Measurements from ENCODE around the gene RPSA.
"Not testable (repeated sequence)": the region's sequence is repeated elsewhere in the genome, so short reads cannot be mapped to it uniquely, and the experiment has no call there.

RPSA gene

GRCh38 chr3:39446444-39446843, 39.9 kb downstream of the RPSA start:
- TF ChIP-seq CTCF (IDR thresholded peaks at IDR 0.05; ENCODE audit: low read depth, low read length), result no peak
- DNase-seq (ENCODE audit: low read depth in 2 of 2), result no peak
- no peak overlapping the region for H3K4me3 ChIP-seq (replicated peaks in 1 of 2; ENCODE audit: low read depth in 2 of 2, low read length in 2 of 2)

GRCh38 chr3:39447637-39448483, 41.3 kb downstream of the RPSA start:
- DNase-seq (ENCODE audit: low read depth in 2 of 2), result peak; percentile 89
- no peak overlapping the region for H3K4me3 ChIP-seq (replicated peaks in 1 of 2; ENCODE audit: low read depth in 2 of 2, low read length in 2 of 2)

GRCh38 chr3:39448506-39449233, 42.1 kb downstream of the RPSA start:
- no peak for DNase-seq (ENCODE audit: low read depth in 2 of 2)
- no peak overlapping the region for H3K4me3 ChIP-seq (replicated peaks in 1 of 2; ENCODE audit: low read depth in 2 of 2, low read length in 2 of 2)
- no peak for TF ChIP-seq CTCF (IDR thresholded peaks at IDR 0.05; ENCODE audit: low read depth, low read length)

More at GRCh38 chr3:39447637-39448483, 41.3 kb downstream of the RPSA start:
- TF ChIP-seq CTCF (IDR thresholded peaks at IDR 0.05; ENCODE audit: low read depth, low read length), result peak; percentile 87

GRCh38 chr3:39449796-39450195, 43.3 kb downstream of the RPSA start:
- no peak for DNase-seq (ENCODE audit: low read depth in 2 of 2)
- TF ChIP-seq CTCF (IDR thresholded peaks at IDR 0.05; ENCODE audit: low read depth, low read length), result no peak
- no peak overlapping the region for H3K4me3 ChIP-seq (replicated peaks in 1 of 2; ENCODE audit: low read depth in 2 of 2, low read length in 2 of 2)

GRCh38 chr3:39453134-39453533, 46.6 kb downstream of the RPSA start:
- no peak for DNase-seq (ENCODE audit: low read depth in 2 of 2)
- TF ChIP-seq CTCF (IDR thresholded peaks at IDR 0.05; ENCODE audit: low read depth, low read length), result no peak
- H3K4me3 ChIP-seq (replicated peaks in 1 of 2; ENCODE audit: low read depth in 2 of 2, low read length in 2 of 2), result no peak overlapping the region

GRCh38 chr3:39453872-39454271, 47.4 kb downstream of the RPSA start:
- H3K4me3 ChIP-seq (replicated peaks in 1 of 2; ENCODE audit: low read depth in 2 of 2, low read length in 2 of 2); DNase-seq (ENCODE audit: low read depth in 2 of 2): not testable (repeated sequence)

GRCh38 chr3:39454591-39455217, 48.2 kb downstream of the RPSA start:
- DNase-seq (ENCODE audit: low read depth in 2 of 2), result no peak
- H3K4me3 ChIP-seq (replicated peaks in 1 of 2; ENCODE audit: low read depth in 2 of 2, low read length in 2 of 2), result no peak overlapping the region
- no peak for TF ChIP-seq CTCF (IDR thresholded peaks at IDR 0.05; ENCODE audit: low read depth, low read length)
